HepG2 (cell line): Measurements from ENCODE around the gene GJA5. TPM values are rescaled to one million over a fixed set of nuclear protein-coding genes. Genes with fewer than 3 reads are reported as not detected.

Experiments used
- CCAR2 ChIP-seq: fragments of 200-400 bp; formaldehyde crosslinking; optimal IDR thresholded peaks from 2 replicates; pipeline ENCODE3; 2018; ENCODE audit warnings: low read depth, mild to moderate bottlenecking, low read length, moderate library complexity
- DRAP1 ChIP-seq: IDR thresholded peaks from 2 replicates; pipeline ENCODE4 v1.6.1; 2016; ENCODE audit warnings: missing genetic modification reagents, missing compliant biosample characterization
- GFI1 ChIP-seq: sonication (generic); formaldehyde crosslinking; IDR thresholded peaks from 2 replicates; pipeline ENCODE4 v1.5.0; 2020; ENCODE audit warnings: missing genetic modification reagents, mild to moderate bottlenecking, borderline replicate concordance
- HOMEZ ChIP-seq: IDR thresholded peaks from 2 replicates; pipeline ENCODE4 v1.6.1; 2016; ENCODE audit warnings: low read depth
- HOXA7 ChIP-seq: sonication (generic); formaldehyde crosslinking; IDR thresholded peaks from 2 replicates; pipeline ENCODE4 v1.8.1; 2022; ENCODE audit warnings: mild to moderate bottlenecking, missing genetic modification reagents, moderate library complexity
- IKZF1 ChIP-seq: fragments of 450-650 bp; IDR thresholded peaks from 2 replicates; pipeline ENCODE4 v1.7.1; 2016
- KDM3A ChIP-seq: IDR thresholded peaks from 2 replicates; pipeline ENCODE4 v1.6.1; 2018; ENCODE audit warnings: low read depth, missing compliant biosample characterization
- KLF9 ChIP-seq: IDR thresholded peaks from 2 replicates; pipeline ENCODE4 v1.6.1; 2016; ENCODE audit warnings: low read depth
- MLX ChIP-seq: IDR thresholded peaks from 2 replicates; pipeline ENCODE4 v1.6.1; 2016
- MTA3 ChIP-seq: sonication (generic); formaldehyde crosslinking; IDR thresholded peaks from 2 replicates; pipeline ENCODE4 v1.4.0; 2020; ENCODE audit warnings: missing genetic modification reagents
- MYC ChIP-seq: sonication (generic); formaldehyde crosslinking; IDR thresholded peaks from 2 replicates; pipeline ENCODE4 v1.9.0; 2021; ENCODE audit warnings: missing genetic modification reagents, borderline replicate concordance
- NFE2L2 ChIP-seq: fragments of 150-350 bp; IDR thresholded peaks from 2 replicates; pipeline ENCODE4 v1.6.1; 2014; ENCODE audit warnings: low read length
- NR2C2 ChIP-seq: sonication (generic); formaldehyde crosslinking; IDR thresholded peaks from 2 replicates; pipeline ENCODE4 v1.4.0; 2020; ENCODE audit warnings: missing genetic modification reagents, mild to moderate bottlenecking, moderate library complexity, borderline replicate concordance
- RFX5 ChIP-seq: IDR thresholded peaks from 2 replicates; pipeline ENCODE4 v1.6.1; 2011; ENCODE audit warnings: low read depth, low read length, improper control_type of control experiment
- SIN3B ChIP-seq: fragments of 150-350 bp; IDR thresholded peaks from 2 replicates; pipeline ENCODE4 v1.6.1; 2014; ENCODE audit warnings: low read length
- SKI ChIP-seq: fragments of 450-650 bp; IDR thresholded peaks from one replicate; pipeline ENCODE4 v1.6.1; 2018; ENCODE audit warnings: mild to moderate bottlenecking; ENCODE audit not compliant: partially characterized antibody
- SOX5 ChIP-seq: IDR thresholded peaks from 2 replicates; pipeline ENCODE4 v1.6.1; 2016; ENCODE audit warnings: borderline replicate concordance
- STAG1 ChIP-seq: sonication (generic); formaldehyde crosslinking; IDR thresholded peaks from 2 replicates; pipeline ENCODE4 v1.4.0; 2020; ENCODE audit warnings: missing genetic modification reagents
- ZFP37 ChIP-seq: sonication (generic); formaldehyde crosslinking; IDR thresholded peaks from 2 replicates; pipeline ENCODE4 v1.4.0; 2020; ENCODE audit warnings: missing genetic modification reagents, borderline replicate concordance
- ZKSCAN1 ChIP-seq: fragments of 150-350 bp; IDR thresholded peaks from 2 replicates; pipeline ENCODE4 v1.6.1; 2014; ENCODE audit warnings: low read length
- ZNF124 ChIP-seq: sonication (generic); formaldehyde crosslinking; IDR thresholded peaks from 2 replicates; pipeline ENCODE4 v1.4.0; 2020; ENCODE audit warnings: missing genetic modification reagents
- ZNF280B ChIP-seq: sonication (generic); formaldehyde crosslinking; IDR thresholded peaks from 2 replicates; pipeline ENCODE4 v1.5.0; 2020; ENCODE audit warnings: missing genetic modification reagents, mild to moderate bottlenecking, borderline replicate concordance
- ZNF282 ChIP-seq: fragments of 450-650 bp; IDR thresholded peaks from 2 replicates; pipeline ENCODE4 v1.6.1; 2018; ENCODE audit not compliant: partially characterized antibody
- ZNF430 ChIP-seq: sonication (generic); formaldehyde crosslinking; IDR thresholded peaks from 2 replicates; pipeline ENCODE4 v1.9.0; 2021; ENCODE audit warnings: mild to moderate bottlenecking, missing genetic modification reagents
- ZNF468 ChIP-seq: sonication (generic); formaldehyde crosslinking; IDR thresholded peaks from 2 replicates; pipeline ENCODE4 v1.8.0; 2022; ENCODE audit warnings: mild to moderate bottlenecking, moderate library complexity, missing genetic modification reagents
- ZNF704 ChIP-seq: sonication (generic); formaldehyde crosslinking; IDR thresholded peaks from 2 replicates; pipeline ENCODE4 v1.8.1; 2023; ENCODE audit warnings: mild to moderate bottlenecking, inconsistent platforms, moderate library complexity, missing genetic modification reagents, borderline replicate concordance
- ZNF737 ChIP-seq: sonication (generic); formaldehyde crosslinking; IDR thresholded peaks from 2 replicates; pipeline ENCODE4 v1.5.0; 2020; ENCODE audit warnings: missing genetic modification reagents, mild to moderate bottlenecking, borderline replicate concordance
- ZNF740 ChIP-seq: sonication (generic); formaldehyde crosslinking; IDR thresholded peaks from 2 replicates; pipeline ENCODE4 v1.4.0; 2020; ENCODE audit warnings: missing genetic modification reagents
- polyA plus RNA-seq, 8 experiments: library from polyadenylated mRNA; depleted of rRNA in 3 of 8; stranded (reverse) in 7 of 8; unstranded in 1 of 8; fragments of >200 nt; fragmentation: Illumina TruSeq in 4 of 8; extraction: Trizol in 4 of 8; gene quantifications; 2 replicates each; pipeline versions ENCODE4 v1.2.1 to v1.2.3, GENCODE V29; 2011 to 2016; ENCODE audit warnings: low read depth in 4 of 8, missing spikeins in 1 of 8, mixed read lengths in 1 of 8; ENCODE audit not compliant: insufficient read depth in 1 of 8
- total RNA-seq, 5 experiments: library from RNA; depleted of rRNA; stranded (reverse); fragments of >200 nt; fragmentation: Illumina TruSeq; extraction: Trizol; gene quantifications; 2 replicates each; pipeline ENCODE4 v1.2.3, GENCODE V29; 2016; ENCODE audit warnings: low read depth in 1 of 5

Gene GJA5
- total and polyA plus RNA-seq, 2 of the 13 experiments (the other 11 are each of a cell fraction or from before 2014, with no cell fraction given), result not detected

GRCh38 chr1:147717051-147717705, 43.2 kb downstream of the GJA5 start (continued):
- TF ChIP-seq ZNF468 (CRISPR knock-in tag) (no peak), SIN3B (no peak), ZNF280B (CRISPR knock-in tag) (no peak), KLF9 (CRISPR knock-in tag) (no peak), MTA3 (no peak), ZNF124 (CRISPR knock-in tag) (no peak), ZKSCAN1 (no peak), MLX (CRISPR knock-in tag) (0 out of 2 replicates have a peak, but pooled peaks have one; percentile 24), ZNF430 (no peak), CCAR2 (no peak), ZNF740 (CRISPR knock-in tag) (no peak), NFE2L2 (no peak), DRAP1 (CRISPR knock-in tag) (peak; percentile 32; the same call in 1 of the 2 replicates), GFI1 (no peak), KDM3A (CRISPR knock-in tag) (no peak), ZNF282 (no peak), MYC (CRISPR knock-in tag) (no peak), SOX5 (CRISPR knock-in tag) (peak; percentile 94), IKZF1 (no peak), NR2C2 (CRISPR knock-in tag) (no peak), STAG1 (CRISPR knock-in tag) (no peak), ZFP37 (no peak), HOMEZ (CRISPR knock-in tag) (0 out of 2 replicates have a peak, but pooled peaks have one; percentile 32), ZNF737 (CRISPR knock-in tag) (no peak), SKI (no peak), ZNF704 (CRISPR knock-in tag) (no peak), RFX5 (no peak), HOXA7 (no peak)
